Activated gamma-delta T cell (primary cell): ENCODE measurements around the gene CYP27C1.

Source experiments
- DNase-seq: peaks from one replicate; lab custom pipeline; 2025; lab: John Stamatoyannopoulos, UW

CYP27C1 gene

DNA sequence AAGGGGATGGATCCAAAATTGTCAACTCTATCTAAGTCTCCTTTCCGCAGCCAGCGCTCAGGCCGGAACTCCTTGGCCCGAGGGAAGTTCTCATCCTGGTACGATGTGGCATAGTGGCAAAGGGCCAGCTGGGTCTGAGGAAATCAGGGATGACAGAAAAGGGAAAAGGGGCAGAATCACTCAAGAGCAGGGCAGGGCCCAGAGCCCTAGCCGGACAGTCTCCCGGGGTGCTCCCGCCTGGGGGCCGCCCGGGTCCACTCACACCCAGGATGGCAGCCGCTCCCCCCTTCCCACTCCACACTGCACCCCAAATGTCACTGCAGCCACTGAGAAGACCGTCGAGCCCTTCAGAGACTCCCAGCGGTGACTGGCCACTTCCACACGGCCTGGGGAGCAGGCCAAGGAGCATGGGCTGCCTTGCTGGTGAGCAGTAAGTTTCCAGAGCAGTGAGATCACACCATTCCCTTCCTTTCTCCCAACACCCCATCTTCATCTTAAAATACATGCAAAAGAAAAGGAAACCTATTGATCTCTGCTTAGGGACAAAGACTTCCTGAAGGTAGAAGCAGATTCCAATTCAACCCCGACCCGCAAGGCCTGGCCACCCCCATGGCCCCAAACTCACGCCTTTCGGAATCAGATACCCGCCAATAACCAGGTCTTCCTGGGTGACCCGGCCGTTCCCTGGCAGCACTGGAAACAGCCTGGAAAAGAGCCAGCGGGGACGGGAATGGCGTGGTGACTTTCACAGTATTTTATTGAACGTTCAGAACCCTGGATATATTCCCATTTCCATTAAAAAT is 26.7 kb downstream of the CYP27C1 start:
- DNase-seq, result no peak

DNA sequence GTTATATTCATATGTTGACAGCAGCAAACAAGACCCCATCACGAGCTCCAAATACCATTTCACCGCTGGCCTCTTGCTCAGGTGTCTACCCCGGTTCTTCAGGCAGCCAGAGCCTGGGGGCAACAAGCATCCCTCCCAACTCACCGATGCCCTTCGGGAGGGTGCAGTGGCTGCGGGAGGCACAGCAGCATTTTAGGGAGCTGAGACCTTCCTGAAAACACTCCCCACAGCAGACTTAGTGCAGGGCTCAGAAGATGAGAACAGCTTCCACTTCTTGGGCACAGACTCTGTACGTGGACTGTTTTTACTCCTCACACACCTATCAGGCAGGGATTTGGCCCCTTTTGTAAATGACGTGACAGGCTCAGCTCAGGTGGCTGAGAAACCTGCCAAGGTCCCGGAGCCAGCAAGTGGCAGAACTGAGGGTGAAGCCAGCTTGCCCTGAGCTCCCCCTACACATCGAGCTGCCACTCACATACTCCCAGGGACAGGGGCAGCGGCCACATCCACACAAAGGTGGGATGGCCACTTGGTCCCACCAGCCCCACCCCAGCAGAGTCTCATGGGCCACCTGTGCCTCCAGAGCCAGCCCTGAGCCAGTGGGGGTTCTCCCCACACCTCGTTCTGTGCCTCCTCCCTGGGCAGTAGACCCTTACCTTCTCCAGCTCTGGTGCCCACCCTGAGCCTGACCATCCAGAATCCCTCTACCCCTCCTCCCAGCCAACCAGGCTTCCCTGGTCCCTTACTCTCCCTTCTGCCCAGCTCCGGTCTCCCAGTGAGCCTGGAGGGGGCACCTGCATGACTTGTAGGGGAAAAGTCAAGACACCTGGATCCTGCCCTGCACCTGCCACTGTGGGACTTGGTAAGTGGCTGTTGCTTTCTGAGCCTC is 28.5 kb downstream of the CYP27C1 start:
- no peak for DNase-seq

DNA sequence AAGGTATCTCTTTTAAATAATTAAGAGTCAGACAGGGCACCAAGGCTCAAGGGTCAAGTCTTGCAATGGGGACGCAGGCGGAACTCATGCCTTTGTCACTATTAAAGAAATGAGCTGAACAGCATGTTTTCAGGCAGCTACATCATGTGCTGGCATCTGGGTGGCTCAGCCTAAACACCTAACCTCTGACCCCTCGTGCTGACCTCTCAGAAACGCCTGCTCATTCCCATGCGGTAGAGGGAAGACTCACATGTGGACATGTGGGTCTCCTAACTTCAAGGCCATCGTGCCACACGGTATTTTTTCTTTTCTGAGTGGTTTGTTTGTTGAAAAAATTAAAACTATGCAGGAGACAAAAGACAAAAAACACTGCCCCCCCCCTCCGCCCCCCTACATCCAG is 31.3 kb downstream of the CYP27C1 start:
- no peak for DNase-seq

DNA sequence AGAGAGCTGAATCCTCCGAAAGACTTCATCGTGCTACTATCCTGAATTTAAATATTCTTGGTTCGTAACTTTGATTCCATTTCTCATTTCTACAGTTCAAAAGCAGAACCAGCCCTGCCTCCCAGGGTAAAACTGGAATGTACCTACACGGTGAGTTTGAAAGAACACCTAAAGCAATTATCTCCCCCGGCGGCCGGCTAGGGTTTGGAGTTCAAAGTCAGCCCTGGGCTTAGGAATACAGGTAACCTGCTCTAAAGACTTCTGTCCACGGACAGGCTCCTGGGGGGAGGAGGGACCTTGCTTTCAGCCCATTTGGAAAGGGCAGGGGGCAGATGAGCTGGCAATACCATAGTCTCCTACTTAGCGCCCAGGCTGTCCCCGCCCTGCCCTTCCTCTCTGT is 32.3 kb downstream of the CYP27C1 start:
- DNase-seq, result no peak

- DNase-seq, result no peak
Observed at GRCh38 chr2:127187081-127187775, 32.9 kb downstream of the CYP27C1 start.

DNA sequence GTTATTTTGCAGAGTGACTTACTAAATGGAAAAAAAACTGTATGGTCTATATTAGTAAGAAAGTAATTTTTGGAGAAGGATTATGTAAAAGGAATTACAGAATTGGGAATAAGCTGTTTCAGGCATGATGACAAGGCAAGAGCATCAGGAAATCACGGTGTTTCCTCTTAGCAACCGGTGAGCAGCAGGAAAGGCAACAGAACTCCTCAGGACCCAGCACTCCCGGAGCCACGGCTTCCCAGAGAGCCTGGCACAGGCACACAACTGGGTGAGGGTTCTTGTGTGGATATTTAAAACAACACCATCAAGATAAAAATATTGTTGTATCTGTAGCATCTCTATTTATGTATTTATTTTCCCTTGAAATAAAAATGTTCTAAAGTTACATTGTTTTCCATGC is 34.4 kb downstream of the CYP27C1 start:
- DNase-seq, result no peak

- DNase-seq, result no peak
Observed at GRCh38 chr2:127185093-127185492, 35.0 kb downstream of the CYP27C1 start.

DNA sequence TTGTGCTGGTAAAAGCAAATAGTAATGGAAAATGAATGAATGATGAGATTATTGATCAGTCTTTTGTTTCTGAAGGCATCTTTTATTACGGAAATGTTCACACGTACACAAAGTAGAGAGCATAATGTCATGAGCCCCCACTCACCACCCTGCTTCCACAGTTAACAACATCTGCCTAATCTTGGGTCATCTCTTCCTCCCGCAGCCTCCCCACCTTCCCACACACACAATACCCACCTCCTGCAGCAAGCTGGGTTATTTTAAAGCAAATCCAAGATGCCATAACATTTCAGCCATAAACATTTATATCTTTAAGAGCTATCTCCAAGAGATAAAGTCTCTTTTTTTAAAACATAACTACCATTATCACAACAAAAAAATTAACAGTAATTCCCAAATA is 36.3 kb downstream of the CYP27C1 start:
- no peak for DNase-seq

GRCh38 chr2:127182626-127183458 is 37.3 kb downstream of the CYP27C1 start:
- no peak for DNase-seq

- no peak for DNase-seq
Observed at GRCh38 chr2:127181851-127182250, 38.2 kb downstream of the CYP27C1 start.

- no peak for DNase-seq
Observed at GRCh38 chr2:127179766-127180165, 40.3 kb downstream of the CYP27C1 start.

DNA sequence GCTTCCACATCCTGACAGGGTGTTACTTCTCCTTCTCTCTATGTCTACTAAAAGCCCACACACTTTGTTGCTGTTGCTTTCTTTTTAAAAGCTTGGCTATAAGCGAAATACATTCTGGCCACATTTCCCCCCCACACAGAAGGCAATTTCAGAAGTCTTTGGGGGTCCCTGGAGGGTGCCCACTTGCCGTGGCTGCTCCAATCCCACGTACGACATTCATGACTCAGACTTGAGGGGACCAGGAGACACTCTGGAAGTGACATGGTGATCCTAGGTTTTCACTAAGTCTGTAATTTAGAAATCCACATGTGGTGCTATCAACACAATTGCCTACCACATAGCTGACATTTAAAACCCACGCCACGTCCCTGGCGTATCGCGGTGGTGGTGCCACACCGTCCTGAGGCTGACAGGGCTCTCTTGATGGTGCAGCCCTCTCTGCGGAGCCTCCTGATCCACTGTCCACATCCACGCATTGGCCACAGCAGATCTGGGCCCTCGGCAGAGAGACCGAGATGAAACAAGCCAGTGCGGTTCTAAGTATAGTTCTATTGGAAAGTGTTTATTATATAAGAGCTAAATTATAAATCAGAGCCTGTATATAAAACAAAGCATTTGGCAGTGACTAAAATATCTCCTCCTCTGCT is 42.4 kb downstream of the CYP27C1 start:
- no peak for DNase-seq

DNA sequence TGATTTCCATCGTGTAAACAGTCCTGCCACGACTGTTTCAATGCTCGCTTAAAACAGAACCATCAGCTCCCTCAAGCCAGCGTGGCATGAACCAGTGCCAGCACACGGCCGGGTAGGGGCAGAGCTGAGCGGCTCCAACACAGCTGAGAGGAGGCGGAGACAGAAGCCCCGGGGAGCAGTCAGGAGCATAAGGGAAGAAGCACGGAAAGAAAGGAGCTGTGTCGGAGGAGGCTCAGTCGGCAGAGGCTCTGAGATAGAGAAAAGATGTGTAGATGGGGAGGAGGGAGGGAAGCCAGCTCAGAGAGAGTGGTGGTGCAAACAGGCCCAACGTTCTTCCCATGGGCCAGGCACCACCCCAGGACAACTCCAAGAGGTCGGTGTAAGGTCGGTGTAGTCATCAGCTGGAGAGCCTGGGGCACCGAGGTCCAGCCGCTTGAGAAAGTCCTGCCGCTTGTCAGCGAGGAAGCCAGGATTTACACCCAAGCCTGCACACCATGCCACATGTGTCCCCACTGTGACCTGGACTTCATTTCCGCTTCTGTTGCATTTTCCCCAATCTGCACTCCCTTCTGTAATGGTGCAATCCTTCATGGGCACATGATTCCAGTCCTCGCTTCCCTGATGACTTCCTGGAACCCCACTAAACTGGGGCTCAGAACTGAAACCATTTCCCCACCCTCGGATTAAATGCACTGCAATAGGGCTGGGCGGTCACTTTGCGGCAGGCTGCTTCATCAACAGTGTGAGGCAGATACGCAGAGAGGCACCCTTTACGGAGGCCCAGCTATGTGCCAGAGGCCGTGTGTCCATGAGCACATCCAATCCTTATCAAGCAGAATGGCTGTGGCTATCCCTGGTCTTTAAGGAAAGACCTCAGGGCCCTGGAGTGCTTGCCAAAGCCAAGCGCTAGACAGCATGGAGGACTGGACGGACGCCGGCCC is 43.5 kb downstream of the CYP27C1 start:
- DNase-seq, result no peak

DNA sequence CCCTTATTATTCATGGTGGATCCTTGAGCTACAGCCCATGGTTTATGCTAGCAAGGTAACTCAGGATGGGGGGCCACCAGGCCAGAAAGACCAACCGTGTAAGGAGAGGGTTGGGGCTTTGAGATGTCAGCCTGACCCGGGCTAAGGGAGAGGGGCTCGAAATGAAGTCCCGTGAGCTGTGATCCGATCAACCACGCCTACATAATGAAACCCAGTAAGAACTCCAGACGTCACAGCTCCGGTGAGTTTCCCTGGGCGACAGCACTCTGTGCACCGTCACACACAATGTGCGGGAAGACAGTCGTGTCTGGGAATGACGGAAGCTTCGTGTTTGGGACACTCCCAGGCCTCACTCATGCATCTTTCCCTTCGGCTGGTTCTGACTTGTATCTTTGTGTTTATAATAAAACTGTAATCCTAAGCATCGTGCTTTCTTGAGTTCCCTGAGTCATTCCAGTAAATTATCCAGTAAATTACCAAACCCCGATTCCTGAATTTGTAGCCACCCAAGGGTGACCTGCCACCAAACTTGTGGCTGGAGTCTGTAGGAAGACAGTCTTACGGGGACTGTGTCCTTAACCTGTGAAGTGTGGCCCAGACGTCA is 44.2 kb downstream of the CYP27C1 start:
- DNase-seq, result no peak

DNA sequence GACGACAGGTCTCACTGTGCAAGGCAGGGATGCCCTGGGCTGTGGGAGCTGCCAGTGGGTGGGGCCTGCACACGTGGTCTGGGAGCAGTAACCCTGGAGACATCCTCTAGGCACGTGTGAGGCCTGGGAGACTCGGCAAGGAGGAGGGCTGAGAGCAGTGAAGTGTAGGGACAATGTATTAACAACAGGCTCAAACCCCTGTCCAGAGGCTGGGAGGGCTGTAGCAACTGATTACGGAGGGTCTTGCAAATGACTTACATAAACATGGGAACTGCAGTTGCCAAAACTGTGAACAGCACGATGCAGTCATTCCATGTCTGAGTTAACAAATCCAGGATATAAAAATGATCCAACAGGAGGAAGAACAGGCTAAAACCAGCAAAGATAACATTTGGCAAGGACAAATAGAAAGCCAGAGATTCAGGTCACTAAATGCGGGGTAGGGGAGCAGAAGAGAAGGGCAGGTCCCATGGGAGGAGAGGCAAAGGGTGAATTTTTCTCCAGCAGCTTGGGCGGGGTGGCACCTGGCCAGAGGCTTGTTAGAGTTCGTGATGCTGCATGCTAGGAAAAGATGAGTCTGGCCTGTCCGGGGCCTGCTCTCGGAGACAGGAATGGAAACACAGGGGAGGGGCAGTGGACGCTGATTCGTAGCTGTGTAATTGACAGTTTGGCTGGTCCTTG is 44.9 kb downstream of the CYP27C1 start:
- DNase-seq, result no peak

DNA sequence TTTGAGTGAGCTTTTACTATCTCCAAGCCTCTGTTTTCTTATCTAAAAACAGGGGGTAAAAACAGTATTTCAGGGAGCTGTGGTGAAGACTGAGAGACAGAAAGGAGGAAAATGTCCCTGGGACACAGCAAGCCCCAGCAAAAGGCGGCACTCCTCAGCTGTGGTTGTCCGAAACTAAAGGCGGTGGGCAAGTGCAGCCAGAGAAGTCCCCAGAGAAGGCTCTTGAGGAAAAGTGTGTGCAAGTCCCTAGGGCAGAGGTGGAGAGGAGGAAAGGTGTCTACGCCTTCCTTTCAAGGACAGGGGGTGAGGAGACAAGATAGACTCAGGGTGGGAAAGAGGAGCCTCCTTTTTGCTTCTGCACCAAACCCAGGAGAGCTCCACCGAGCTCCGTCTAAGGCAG is 45.5 kb downstream of the CYP27C1 start:
- DNase-seq, result no peak

GRCh38 chr2:127174136-127174535 is 46.0 kb downstream of the CYP27C1 start:
- DNase-seq, result no peak

GRCh38 chr2:127173057-127173456 is 47.0 kb downstream of the CYP27C1 start:
- DNase-seq, result no peak

DNA sequence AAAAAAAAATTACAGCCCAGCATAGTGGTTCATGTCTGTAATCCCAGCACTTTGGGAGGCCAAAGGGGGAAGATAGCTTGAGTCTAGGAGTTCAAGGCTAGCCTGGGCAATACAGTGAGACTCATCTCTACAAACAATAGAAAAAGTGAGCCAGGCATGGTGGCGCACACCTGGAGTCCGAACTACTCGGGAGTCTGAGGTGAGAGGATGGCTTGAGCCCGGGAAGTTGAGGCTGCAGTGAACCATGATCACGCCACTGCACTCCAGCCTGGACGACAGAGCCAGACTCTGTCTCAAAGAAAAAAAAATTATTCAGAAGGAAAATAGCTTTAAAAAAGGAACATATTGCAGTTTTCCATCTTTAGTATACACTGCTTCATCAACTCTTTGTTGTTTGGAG is 47.8 kb downstream of the CYP27C1 start:
- no peak for DNase-seq
